GM23338 (cell line): ENCODE data around the gene PAF1. TPM values are rescaled to one million over a fixed set of nuclear protein-coding genes. Genes with fewer than 3 reads are reported as not detected.

ENCODE experiments used
- ATAC-seq: fragments of 200-7000 bp; cut with Tn5 transposase; 3 replicates; pipeline ENCODE4 v1.9.1; 2020
- DNase-seq: peaks from one replicate; pipeline ENCODE4 v3.0.0-alpha.2; 2015; ENCODE audit warnings: low spot score
- H2AFZ ChIP-seq: fragments of 200-600 bp; sonication (generic); 2 replicates; pipeline ENCODE4 v1.8.0; 2016; ENCODE audit warnings: antibody characterized with exemption, mild to moderate bottlenecking, moderate library complexity
- H3F3A ChIP-seq: fragments of 200-600 bp; sonication (generic); replicated peaks from 2 replicates; pipeline ENCODE4 v1.8.0; 2017; ENCODE audit warnings: antibody characterized with exemption, mixed run types, low read depth
- H3K27ac ChIP-seq: fragments of 200-600 bp; sonication (generic); 2 replicates; pipeline ENCODE4 v1.6.1; 2016; ENCODE audit warnings: low read depth
- H3K27me3 ChIP-seq: fragments of 200-600 bp; sonication (generic); 2 replicates; pipeline ENCODE4 v1.8.0; 2016; ENCODE audit warnings: mild to moderate bottlenecking, mixed run types, moderate library complexity; ENCODE audit not compliant: insufficient read depth
- H3K36me3 ChIP-seq: fragments of 200-600 bp; sonication (generic); 2 replicates; pipeline ENCODE4 v1.8.0; 2016; ENCODE audit warnings: mild to moderate bottlenecking; ENCODE audit not compliant: insufficient read depth
- H3K4me1 ChIP-seq: fragments of 200-600 bp; sonication (generic); 2 replicates; pipeline ENCODE4 v1.8.0; 2016; ENCODE audit warnings: mild to moderate bottlenecking, moderate library complexity; ENCODE audit not compliant: insufficient read depth
- H3K4me2 ChIP-seq: fragments of 200-600 bp; sonication (generic); 2 replicates; pipeline ENCODE4 v1.7.1; 2017; ENCODE audit warnings: mixed run types
- H3K4me3 ChIP-seq: fragments of 200-600 bp; sonication (generic); 2 replicates; pipeline ENCODE4 v1.6.1; 2016; ENCODE audit warnings: mixed run types
- H3K79me2 ChIP-seq: fragments of 200-600 bp; sonication (generic); replicated peaks from 2 replicates; pipeline ENCODE4 v1.8.0; 2017; ENCODE audit warnings: mild to moderate bottlenecking; ENCODE audit not compliant: insufficient read depth
- H3K9me2 ChIP-seq: fragments of 200-600 bp; sonication (generic); 2 replicates; pipeline ENCODE4 v1.8.0; 2017; ENCODE audit not compliant: insufficient read depth
- H4K20me1 ChIP-seq: fragments of 200-600 bp; sonication (generic); replicated peaks from 2 replicates; pipeline ENCODE4 v1.8.0; 2017; ENCODE audit warnings: mild to moderate bottlenecking; ENCODE audit not compliant: insufficient read depth
- H3K27ac Mint-ChIP-seq: 2 replicates; pipeline ENCODE4 v1.8.0; 2020; ENCODE audit warnings: inconsistent platforms, mild to moderate bottlenecking, moderate library complexity, mixed read lengths
- H3K27me3 Mint-ChIP-seq: 3 replicates; pipeline ENCODE4 v1.8.0; 2022; ENCODE audit warnings: low read depth, mild to moderate bottlenecking, moderate library complexity, mixed read lengths, inconsistent platforms; ENCODE audit not compliant: insufficient read depth, poor library complexity
- H3K36me3 Mint-ChIP-seq: 3 replicates; pipeline ENCODE4 v1.8.0; 2021; ENCODE audit warnings: low read depth, mild to moderate bottlenecking, inconsistent platforms, moderate library complexity, mixed read lengths
- H3K4me1 Mint-ChIP-seq: 3 replicates; pipeline ENCODE4 v1.8.0; 2020; ENCODE audit warnings: mild to moderate bottlenecking, inconsistent platforms, mixed read lengths
- H3K4me3 Mint-ChIP-seq: 3 replicates; pipeline ENCODE4 v1.8.0; 2021; ENCODE audit warnings: moderate library complexity, mild to moderate bottlenecking, inconsistent platforms, mixed read lengths
- H3K9me3 Mint-ChIP-seq: 3 replicates; pipeline ENCODE4 v1.8.0; 2020; ENCODE audit warnings: moderate library complexity, mild to moderate bottlenecking, inconsistent platforms, mixed read lengths
- CREB1 ChIP-seq: fragments of 250-450 bp; sonication (Bioruptor Pico); IDR thresholded peaks from 2 replicates; pipeline ENCODE4 v1.5.0; 2020; ENCODE audit warnings: low read depth, mild to moderate bottlenecking, moderate library complexity
- CTCF ChIP-seq, 2 experiments: fragments of 200-600 bp in 1 of 2; sonication (generic) in 1 of 2; conservative IDR thresholded peaks; 2 replicates each; pipeline versions ENCODE4 v1.5.1 to v1.6.1; 2016 to 2017; ENCODE audit warnings: antibody characterized with exemption in 2 of 2, low read depth in 2 of 2, mild to moderate bottlenecking in 2 of 2, moderate library complexity in 1 of 2
- EZH2phosphoT487 ChIP-seq: fragments of 200-600 bp; sonication (generic); IDR thresholded peaks from one replicate; pipeline ENCODE4 v1.8.1; 2018; ENCODE audit warnings: antibody characterized with exemption; ENCODE audit not compliant: unreplicated experiment
- ZNF462 ChIP-seq: fragments of 250-450 bp; sonication (Bioruptor Pico); IDR thresholded peaks from 2 replicates; pipeline ENCODE4 v1.5.0; 2020; ENCODE audit warnings: mild to moderate bottlenecking, moderate library complexity
- polyA plus RNA-seq: library from polyadenylated mRNA; unstranded; fragments of >200 nt; fragmentation: Nextera tagmentation; extraction: Ambion mirVana; gene quantifications from 2 replicates; pipeline ENCODE4 v1.2.1, GENCODE V29; 2016
- total RNA-seq: library from RNA; depleted of rRNA; stranded (reverse); fragments of >200 nt; shearing (Covaris generic); gene quantifications from 2 replicates; pipeline ENCODE4 v1.2.3, GENCODE V29; 2014

PAF1 gene
- total and polyA plus RNA-seq, 2 experiments from 2014 or later: 22.1 to 47.3 TPM

DNA sequence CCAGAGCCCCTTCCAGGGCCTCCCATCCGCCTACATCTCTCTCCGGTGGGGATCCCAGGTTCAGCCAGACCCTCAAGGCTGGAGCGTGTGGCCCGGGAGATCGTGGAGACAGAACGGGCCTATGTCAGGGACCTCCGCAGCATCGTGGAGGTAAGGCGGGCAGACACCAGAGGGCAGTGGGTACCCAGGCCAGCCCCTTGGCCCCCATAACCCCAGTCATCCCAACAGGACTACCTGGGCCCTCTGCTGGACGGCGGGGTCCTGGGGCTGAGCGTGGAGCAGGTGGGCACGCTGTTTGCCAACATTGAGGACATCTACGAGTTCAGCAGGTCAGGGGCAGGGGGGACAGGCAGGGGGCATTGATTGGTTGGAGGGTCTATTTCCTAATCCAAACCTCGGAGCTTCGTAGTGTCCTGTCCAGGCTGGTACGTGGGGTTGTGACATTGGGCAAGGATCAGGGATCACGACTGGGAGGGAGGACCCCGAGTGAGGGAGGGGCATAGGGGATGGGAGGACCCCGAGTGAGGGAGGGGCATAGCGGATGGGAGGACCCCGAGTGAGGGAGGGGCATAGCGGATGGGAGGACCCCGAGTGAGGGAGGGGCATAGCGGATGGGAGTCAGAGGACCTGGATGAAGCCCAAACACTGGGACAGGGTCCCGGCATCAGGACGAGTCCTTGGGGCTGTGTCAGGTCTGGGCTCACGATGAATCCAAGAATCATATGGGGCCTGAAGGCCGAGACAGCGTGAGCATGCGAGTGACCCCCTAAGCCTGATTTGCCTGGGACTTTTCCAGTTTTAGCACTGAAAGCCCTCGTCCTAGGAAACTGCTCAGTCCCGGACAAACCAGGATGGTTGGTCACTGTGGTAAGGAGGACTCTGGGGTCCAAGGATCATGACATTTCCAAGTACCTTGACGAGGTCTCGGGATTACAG lies 24.5 kb upstream of the PAF1 start:
- H3K9me3 Mint-ChIP-seq: peaks cover 4% of the 10 kb centered on the region; the same call in 2 of the 3 replicates
- peak overlapping the region; percentile 70; the same call in 1 of the 2 replicates for H3K27ac Mint-ChIP-seq
- H3K4me3 ChIP-seq: peak overlapping the region; percentile 100; the same call in 1 of the 2 replicates
- H3K27me3 Mint-ChIP-seq: peaks cover 26% of the 10 kb centered on the region
- H3K36me3 Mint-ChIP-seq: peaks cover 48% of the 10 kb centered on the region
- peak overlapping the region; percentile 94 for H3K4me3 Mint-ChIP-seq
- H3F3A ChIP-seq: peaks cover 34% of the 10 kb centered on the region
- H3K9me2 ChIP-seq: no peaks in the 10 kb centered on the region
- H3K4me1 Mint-ChIP-seq: peaks cover 31% of the 10 kb centered on the region
- H3K27ac ChIP-seq: no peak overlapping the region
- no peaks in the 10 kb centered on the region for H3K27me3 ChIP-seq
- DNase-seq (peak; percentile 64), ATAC-seq (peak; percentile 1; the same call in 2 of the 3 replicates)
- H2AFZ ChIP-seq: no peak overlapping the region
- peaks cover 15% of the 10 kb centered on the region for H3K79me2 ChIP-seq
- peaks cover 11% of the 10 kb centered on the region; the same call in 1 of the 2 replicates for H3K36me3 ChIP-seq
- H3K4me1 ChIP-seq: peaks cover 24% of the 10 kb centered on the region
- TF ChIP-seq EZH2phosphoT487: no peak
- peak; percentile 48 to 63 for TF ChIP-seq CTCF (conservative IDR thresholded peaks at IDR 0.05; ENCODE audit: low read depth in 2 of 2)
- no peak for TF ChIP-seq ZNF462
- TF ChIP-seq CREB1 (CRISPR knock-in tag): no peak
- H3K4me2 ChIP-seq: peak overlapping the region; percentile 100
- peaks cover 18% of the 10 kb centered on the region; the same call in 1 of the 2 replicates for H4K20me1 ChIP-seq
